T-helper 17 cell (primary cell): Measurements from ENCODE around the gene PARP1. TPM values are rescaled to one million over a fixed set of nuclear protein-coding genes. Genes with fewer than 3 reads are reported as not detected.

ENCODE experiments used
- ATAC-seq: fragments of 150-1000 bp; cut with Tn5 transposase; 2 replicates; pipeline ENCODE4 v1.10.0; 2021; ENCODE audit warnings: mild to moderate bottlenecking, moderate library complexity
- DNase-seq, 3 donors: peaks; one replicate each; pipeline versions ENCODE4 v3.0.0 to v3.0.0-alpha.2; 2020 to 2021
- H3K9me3 ChIP-seq: one replicate; pipeline ENCODE4 v1.7.0; 2013; ENCODE audit warnings: low read length, mild to moderate bottlenecking; ENCODE audit not compliant: control insufficient read depth, poor library complexity, severe bottlenecking
- H3K27ac Mint-ChIP-seq: one replicate; pipeline ENCODE4 v1.8.0; 2022; ENCODE audit warnings: mild to moderate bottlenecking, moderate library complexity, mixed read lengths
- H3K27me3 Mint-ChIP-seq: one replicate; pipeline ENCODE4 v1.8.0; 2022; ENCODE audit warnings: mixed read lengths
- H3K36me3 Mint-ChIP-seq: one replicate; pipeline ENCODE4 v1.8.0; 2022; ENCODE audit warnings: low read depth, mixed read lengths
- H3K4me1 Mint-ChIP-seq: one replicate; pipeline ENCODE4 v1.8.0; 2022; ENCODE audit warnings: mild to moderate bottlenecking, mixed read lengths
- H3K4me3 Mint-ChIP-seq: one replicate; pipeline ENCODE4 v1.8.0; 2022; ENCODE audit warnings: mild to moderate bottlenecking, moderate library complexity, mixed read lengths
- total RNA-seq, 4 donors: library from RNA in 2 of 4; stranded (reverse) in 2 of 4; gene quantifications; one replicate each; pipeline ENCODE4 v1.2.3 and lab custom pipeline; 2022 to 2026

Gene PARP1
- total RNA-seq: 10 to 100 TPM; 84.2 to 87.3 TPM
- total RNA-seq (lab: John Stamatoyannopoulos, UW): 133 to 334 reads per million in 2 donors

DNA sequence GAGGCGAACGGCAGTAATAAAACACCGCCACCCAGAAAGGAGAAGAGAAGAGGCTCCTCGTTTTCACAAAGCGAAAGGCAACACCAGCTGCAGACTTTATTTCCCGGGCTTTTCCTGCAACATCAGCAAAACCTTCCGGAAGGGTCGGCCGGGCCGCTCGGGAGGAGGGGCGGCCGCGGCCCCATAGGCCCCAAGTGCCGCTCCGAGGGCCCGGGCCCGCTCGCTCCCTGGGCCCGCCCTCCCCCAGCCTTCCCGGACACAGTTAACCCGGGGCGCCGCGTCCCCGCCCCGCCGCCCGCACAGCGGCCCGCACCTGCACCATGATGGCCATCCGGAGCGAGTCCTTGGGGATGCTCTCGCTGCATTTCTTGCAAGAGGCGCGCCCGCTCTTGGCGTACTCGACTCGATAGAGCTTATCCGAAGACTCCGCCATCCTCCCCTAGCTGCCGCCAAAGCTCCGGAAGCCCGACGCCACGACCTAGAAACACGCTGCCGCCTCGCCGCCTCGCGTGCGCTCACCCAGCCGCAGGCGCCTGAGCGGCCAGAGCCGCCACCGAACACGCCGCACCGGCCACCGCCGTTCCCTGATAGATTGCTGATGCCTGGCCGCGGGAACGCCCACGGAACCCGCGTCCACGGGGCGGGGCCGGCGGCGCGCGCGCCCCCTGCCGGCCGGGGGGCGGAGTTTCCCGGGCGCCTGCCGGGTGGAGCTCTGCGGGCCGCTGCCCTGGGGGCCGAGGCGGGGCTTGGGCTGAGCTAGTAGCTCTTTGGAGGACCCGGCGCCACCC lies at the start of gene PARP1:
PARP1 (minus strand) TSS at position 597 of the 788 bp plus-strand sequence; CDS start at position 433, 164 bp downstream.
- H3K27me3 Mint-ChIP-seq: no peaks in the 10 kb centered on the region
- peaks cover 34% of the 10 kb centered on the region for H3K4me1 Mint-ChIP-seq

GRCh38 chr1:226457307-226457712 lies 49.4 kb upstream of the PARP1 start:
- DNase-seq: peak in 2 of 3 donors; percentile 15 to 33
- no peaks in the 10 kb centered on the region for H3K9me3 ChIP-seq
- Mint-ChIP-seq H3K4me1 (peaks cover 8% of the 10 kb centered on the region), H3K27me3 (peaks cover 6% of the 10 kb centered on the region), H3K4me3 (peak overlapping the region; percentile 84), H3K27ac (peak overlapping the region; percentile 66), H3K36me3 (no peaks in the 10 kb centered on the region)
- ATAC-seq: peak; percentile 91

More for the DNA sequence above, at the start of gene PARP1:
- H3K27ac Mint-ChIP-seq: peak within 1 kb of the TSS; percentile 95
- H3K4me3 Mint-ChIP-seq: peak within 1 kb of the TSS; percentile 97
- ATAC-seq: peak; percentile 86
- peaks cover 4% of the 10 kb centered on the region for H3K36me3 Mint-ChIP-seq
- no peaks in the 10 kb centered on the region for H3K9me3 ChIP-seq
- DNase-seq: peak; percentile 86 to 88 (median 86)

GRCh38 chr1:226455843-226456242 lies 48.0 kb upstream of the PARP1 start:
- DNase-seq: no peak
- peaks cover 8% of the 10 kb centered on the region for H3K4me1 Mint-ChIP-seq
- H3K27me3 Mint-ChIP-seq: peaks cover 6% of the 10 kb centered on the region
- H3K9me3 ChIP-seq: no peaks in the 10 kb centered on the region
- H3K36me3 Mint-ChIP-seq: no peaks in the 10 kb centered on the region
- peak overlapping the region; percentile 43 for H3K4me3 Mint-ChIP-seq
- no peak for ATAC-seq
- no peak overlapping the region for H3K27ac Mint-ChIP-seq

DNA sequence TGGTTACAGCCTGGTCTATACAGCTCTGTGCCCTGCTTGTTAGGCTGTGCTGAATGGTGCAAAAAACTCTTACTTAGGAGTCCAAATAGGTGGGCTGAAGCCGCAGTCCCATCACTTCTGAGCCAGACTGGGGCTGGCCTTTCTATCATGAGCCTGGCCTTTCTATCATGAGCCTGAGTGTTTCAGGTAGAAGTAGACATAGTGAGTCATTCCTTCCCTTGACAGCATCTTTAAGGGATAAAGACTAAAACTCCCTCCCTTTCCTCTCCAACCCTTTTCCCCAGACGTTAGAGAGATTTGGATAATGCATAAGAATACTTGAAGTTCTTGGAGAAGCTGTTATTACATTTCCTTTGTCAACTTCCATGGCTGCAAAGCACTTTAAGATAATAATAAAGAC lies 46.5 kb upstream of the PARP1 start:
- peaks cover 8% of the 10 kb centered on the region for H3K4me1 Mint-ChIP-seq
- no peak overlapping the region for H3K27ac Mint-ChIP-seq
- peaks cover 6% of the 10 kb centered on the region for H3K27me3 Mint-ChIP-seq
- H3K36me3 Mint-ChIP-seq: no peaks in the 10 kb centered on the region
- DNase-seq (no peak), ATAC-seq (no peak)
- H3K9me3 ChIP-seq: no peaks in the 10 kb centered on the region
- H3K4me3 Mint-ChIP-seq: no peak overlapping the region

DNA sequence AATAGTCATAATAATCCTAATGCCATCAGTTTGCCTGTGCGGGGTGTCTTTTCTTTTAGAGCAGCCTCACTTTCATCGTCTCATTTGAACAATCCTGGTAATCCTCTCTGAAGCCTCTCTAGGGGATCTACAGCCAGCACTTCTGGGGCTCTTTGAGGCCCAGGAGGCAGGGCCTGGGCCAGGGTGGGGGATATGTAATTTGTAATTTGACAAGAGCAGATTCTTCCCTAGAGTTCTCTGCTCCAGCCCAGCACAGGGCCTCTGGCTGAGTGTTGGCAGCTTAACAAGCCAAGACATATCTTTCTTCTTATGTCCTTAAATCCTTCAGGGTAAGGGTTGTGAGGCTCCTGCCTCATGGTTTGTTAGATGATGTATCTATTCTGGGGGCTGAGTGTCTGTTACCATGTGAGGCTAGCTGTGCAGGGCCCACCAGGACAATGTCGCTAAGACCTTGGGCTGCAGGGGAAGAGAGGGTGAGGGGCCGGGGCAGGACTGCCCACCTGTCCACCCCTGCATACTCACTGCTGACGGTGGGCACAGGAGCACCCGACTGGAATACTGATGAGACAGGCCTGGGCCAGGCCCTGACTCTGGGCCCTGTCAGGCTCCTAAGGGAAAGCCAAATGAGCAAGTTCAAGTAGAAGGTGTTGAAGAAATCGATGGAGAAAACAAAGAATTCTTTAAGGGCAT lies 45.3 kb upstream of the PARP1 start:
- H3K36me3 Mint-ChIP-seq: no peaks in the 10 kb centered on the region
- H3K27me3 Mint-ChIP-seq: peaks cover 6% of the 10 kb centered on the region
- H3K4me3 Mint-ChIP-seq: no peak overlapping the region

DNA sequence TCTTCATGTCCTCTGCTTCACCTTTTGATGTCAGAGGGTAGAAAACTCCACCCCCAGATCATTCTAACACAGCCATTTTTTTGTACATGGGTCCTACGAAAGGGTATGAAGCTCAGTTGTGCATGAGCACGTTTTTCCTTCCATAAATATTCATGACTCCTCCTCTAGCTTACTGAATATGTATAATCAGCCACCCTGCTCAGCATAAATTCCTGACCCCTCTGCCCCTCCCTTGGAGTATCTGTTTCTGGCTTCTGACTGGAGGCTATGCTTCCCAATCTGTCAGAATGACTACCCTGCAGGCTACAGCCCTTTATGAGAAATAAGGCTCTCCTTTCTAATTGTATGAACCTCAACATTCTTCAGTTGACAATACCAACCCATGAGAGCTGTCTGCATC lies 42.8 kb upstream of the PARP1 start:
- no peaks in the 10 kb centered on the region for H3K9me3 ChIP-seq
- Mint-ChIP-seq H3K27me3 (peaks cover 6% of the 10 kb centered on the region), H3K4me1 (peaks cover 4% of the 10 kb centered on the region), H3K4me3 (no peak overlapping the region), H3K36me3 (no peaks in the 10 kb centered on the region), H3K27ac (no peak overlapping the region)
- no peak for ATAC-seq
- DNase-seq: no peak

More for the DNA sequence above, 45.3 kb upstream of the PARP1 start:
- DNase-seq (no peak), ATAC-seq (no peak)
- no peaks in the 10 kb centered on the region for H3K9me3 ChIP-seq
- Mint-ChIP-seq H3K27ac (no peak overlapping the region), H3K4me1 (peaks cover 8% of the 10 kb centered on the region)

DNA sequence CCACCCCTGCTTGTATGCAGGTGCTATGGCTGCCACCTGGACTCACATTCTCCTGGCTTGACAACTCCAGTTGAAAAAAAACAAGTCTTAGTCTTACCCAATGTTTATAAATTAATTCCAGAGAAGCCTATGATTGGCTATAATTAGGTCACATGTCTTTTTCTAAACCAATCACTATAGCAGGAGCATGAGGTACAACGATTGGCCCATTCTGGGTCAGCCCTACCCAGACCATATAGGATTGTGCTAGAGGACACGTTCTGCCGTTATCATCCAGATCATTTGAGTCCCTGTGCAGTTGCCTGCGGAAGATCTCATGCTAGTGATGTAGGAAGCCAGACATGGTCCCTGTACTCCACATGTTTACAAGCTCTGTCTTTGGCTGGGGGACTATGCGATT lies 41.9 kb upstream of the PARP1 start:
- H3K27ac Mint-ChIP-seq: no peak overlapping the region
- DNase-seq: no peak
- peaks cover 6% of the 10 kb centered on the region for H3K27me3 Mint-ChIP-seq
- peaks cover 13% of the 10 kb centered on the region for H3K4me1 Mint-ChIP-seq
- no peaks in the 10 kb centered on the region for H3K9me3 ChIP-seq
- H3K4me3 Mint-ChIP-seq: no peak overlapping the region
- H3K36me3 Mint-ChIP-seq: no peaks in the 10 kb centered on the region
- ATAC-seq: no peak

DNA sequence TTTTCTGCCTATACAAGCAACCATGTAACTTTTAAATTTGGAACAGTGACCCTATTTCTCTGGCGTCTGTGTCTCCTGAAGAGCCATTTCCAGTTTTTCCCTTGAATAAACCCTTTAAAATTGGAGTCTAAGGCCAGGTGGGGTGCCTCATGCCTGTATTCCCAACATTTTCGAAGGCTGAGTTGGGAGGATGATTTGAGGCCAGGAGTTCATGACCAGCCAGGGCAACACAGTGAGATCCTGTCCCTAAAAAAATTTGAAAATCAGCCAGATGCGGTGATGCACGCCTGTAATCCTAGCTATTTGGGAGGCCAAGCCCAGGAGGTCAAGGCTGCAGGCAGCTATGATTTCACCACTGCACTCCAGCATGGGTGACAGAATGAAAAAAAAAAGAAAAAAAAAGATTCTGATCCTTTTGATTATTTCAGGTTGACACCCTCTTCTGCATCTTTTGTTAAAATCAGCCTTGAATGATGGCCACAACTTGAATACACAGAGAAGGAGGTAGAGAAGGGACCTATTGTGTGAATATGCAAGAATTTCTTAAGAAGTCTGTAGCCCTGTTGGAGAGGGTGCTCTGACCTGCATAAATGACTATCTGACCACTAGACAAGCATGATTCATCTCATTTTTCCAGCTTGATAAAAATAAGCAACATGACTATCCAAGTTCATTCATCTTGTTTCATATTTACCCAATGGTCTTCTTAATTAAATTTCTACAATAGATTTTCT lies 40.2 kb upstream of the PARP1 start:
- H3K27ac Mint-ChIP-seq: no peak overlapping the region
- no peak overlapping the region for H3K4me3 Mint-ChIP-seq
- no peaks in the 10 kb centered on the region for H3K36me3 Mint-ChIP-seq
- H3K27me3 Mint-ChIP-seq: peaks cover under 1% of the 10 kb centered on the region
- DNase-seq (no peak), ATAC-seq (no peak)
- H3K4me1 Mint-ChIP-seq: peaks cover 20% of the 10 kb centered on the region
- H3K9me3 ChIP-seq: no peaks in the 10 kb centered on the region

DNA sequence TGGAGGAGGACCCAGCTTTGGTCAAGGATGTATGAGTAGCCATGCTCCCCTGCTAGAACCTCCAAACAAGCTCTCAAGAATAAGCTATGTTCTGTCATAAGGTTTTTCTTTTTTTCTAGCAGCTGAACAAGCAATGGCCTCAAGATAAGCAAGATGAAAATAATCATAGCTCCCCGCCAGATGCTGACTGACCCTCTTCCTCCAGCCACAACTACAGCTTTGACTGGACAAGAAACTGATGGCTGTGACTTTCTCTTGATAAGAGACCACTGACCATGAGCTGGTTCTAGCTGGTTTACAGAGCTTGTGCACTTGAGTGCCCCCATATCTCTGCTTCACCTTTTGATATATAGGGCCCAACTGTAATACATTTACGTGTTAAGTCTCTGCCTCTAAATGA lies 38.2 kb upstream of the PARP1 start:
- no peak for DNase-seq
- H3K9me3 ChIP-seq: no peaks in the 10 kb centered on the region
- H3K27me3 Mint-ChIP-seq: no peaks in the 10 kb centered on the region
- H3K4me3 Mint-ChIP-seq: peak overlapping the region; percentile 25
- peaks cover 20% of the 10 kb centered on the region for H3K4me1 Mint-ChIP-seq
- no peaks in the 10 kb centered on the region for H3K36me3 Mint-ChIP-seq
- H3K27ac Mint-ChIP-seq: no peak overlapping the region
- ATAC-seq: no peak

DNA sequence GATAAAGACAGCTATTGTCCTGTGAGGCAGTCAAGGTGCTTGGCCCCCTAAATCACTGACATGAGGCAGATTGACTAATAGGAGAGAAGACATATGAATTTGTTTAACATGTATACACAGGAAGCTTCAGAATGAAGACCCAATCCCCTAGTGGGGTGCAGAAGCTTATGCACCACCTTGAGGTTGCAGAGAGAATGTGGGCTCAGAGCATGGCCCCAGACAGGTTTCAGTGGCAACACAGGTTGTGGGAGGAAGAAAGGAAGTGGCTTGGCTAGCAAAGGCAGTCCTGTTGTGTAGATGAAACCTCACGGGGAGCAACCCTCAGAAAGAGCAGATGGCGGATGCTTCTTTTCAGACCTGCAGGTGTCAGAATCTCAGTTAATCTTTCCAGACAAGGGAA lies 37.0 kb upstream of the PARP1 start:
- peaks cover 20% of the 10 kb centered on the region for H3K4me1 Mint-ChIP-seq
- peaks cover 5% of the 10 kb centered on the region for H3K27me3 Mint-ChIP-seq
- peak in 2 of 3 donors; percentile 24 to 43 for DNase-seq
- ATAC-seq: peak; percentile 99
- no peaks in the 10 kb centered on the region for H3K36me3 Mint-ChIP-seq
- H3K9me3 ChIP-seq: no peaks in the 10 kb centered on the region
- H3K27ac Mint-ChIP-seq: peak overlapping the region; percentile 91
- peak overlapping the region; percentile 63 for H3K4me3 Mint-ChIP-seq

DNA sequence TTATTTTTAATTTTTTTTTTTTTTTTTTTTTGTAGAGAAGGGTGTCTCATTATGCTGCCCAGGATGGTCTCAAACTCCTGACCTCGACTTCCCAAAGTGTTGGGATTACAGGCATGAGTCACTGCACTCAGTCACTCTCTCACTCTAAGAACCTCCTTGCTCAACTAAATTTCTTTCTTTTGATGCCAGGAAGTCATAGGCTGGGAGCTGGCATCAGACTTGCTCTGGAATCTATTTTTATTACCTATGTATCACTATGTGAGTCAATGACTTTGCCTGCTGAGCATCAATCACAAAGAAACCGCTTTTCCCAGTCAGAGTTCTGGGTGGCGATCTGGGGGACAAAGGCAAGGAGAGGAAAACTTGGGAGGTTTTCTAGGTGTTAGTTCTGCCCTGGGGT lies 35.5 kb upstream of the PARP1 start:
- Mint-ChIP-seq H3K27me3 (peaks cover 5% of the 10 kb centered on the region), H3K27ac (no peak overlapping the region), H3K4me1 (peaks cover 20% of the 10 kb centered on the region), H3K4me3 (no peak overlapping the region), H3K36me3 (no peaks in the 10 kb centered on the region)
- ATAC-seq (no peak), DNase-seq (no peak)
- no peaks in the 10 kb centered on the region for H3K9me3 ChIP-seq

- Mint-ChIP-seq H3K36me3 (no peaks in the 10 kb centered on the region), H3K27me3 (peaks cover 5% of the 10 kb centered on the region), H3K27ac (no peak overlapping the region), H3K4me1 (peaks cover 20% of the 10 kb centered on the region), H3K4me3 (no peak overlapping the region)
- ATAC-seq (no peak), DNase-seq (no peak)
- no peaks in the 10 kb centered on the region for H3K9me3 ChIP-seq
Observed at GRCh38 chr1:226443033-226443432, 35.1 kb upstream of the PARP1 start.

- ATAC-seq (no peak), DNase-seq (no peak)
- no peak overlapping the region for H3K27ac Mint-ChIP-seq
- peaks cover 5% of the 10 kb centered on the region for H3K27me3 Mint-ChIP-seq
- H3K4me1 Mint-ChIP-seq: peaks cover 20% of the 10 kb centered on the region
- H3K36me3 Mint-ChIP-seq: no peaks in the 10 kb centered on the region
- H3K9me3 ChIP-seq: no peaks in the 10 kb centered on the region
- no peak overlapping the region for H3K4me3 Mint-ChIP-seq
Observed at GRCh38 chr1:226441629-226442028, 33.7 kb upstream of the PARP1 start.
